Neural progenitor cell (in vitro differentiated cells): ENCODE results near the gene DAPK2. TPM values are rescaled to one million over a fixed set of nuclear protein-coding genes. Genes with fewer than 3 reads are reported as not detected.

Experiments
- DNase-seq: peaks from one replicate; pipeline ENCODE4 v3.0.0-alpha.2; 2016; ENCODE audit warnings: low spot score
- H2AFZ ChIP-seq: fragments of 200-600 bp; sonication (generic); replicated peaks from 2 replicates; pipeline ENCODE4 v1.6.1; 2016; ENCODE audit warnings: antibody characterized with exemption
- H3F3A ChIP-seq: fragments of 200-600 bp; sonication (generic); 2 replicates; pipeline ENCODE4 v1.6.1; 2016; ENCODE audit warnings: antibody characterized with exemption, low read depth
- H3K27ac ChIP-seq: fragments of 200-600 bp; sonication (generic); 2 replicates; pipeline ENCODE4 v1.5.1; 2016; ENCODE audit warnings: mild to moderate bottlenecking
- H3K27me3 ChIP-seq: fragments of 200-600 bp; sonication (generic); 2 replicates; pipeline ENCODE4 v1.6.1; 2016; ENCODE audit warnings: mild to moderate bottlenecking, moderate library complexity
- H3K36me3 ChIP-seq: fragments of 200-600 bp; sonication (generic); 2 replicates; pipeline ENCODE4 v1.5.1; 2016
- H3K4me1 ChIP-seq: fragments of 200-600 bp; sonication (generic); 2 replicates; pipeline ENCODE4 v1.6.1; 2016; ENCODE audit warnings: mixed run types
- H3K4me2 ChIP-seq: fragments of 200-600 bp; sonication (generic); 2 replicates; pipeline ENCODE4 v1.6.1; 2016
- H3K4me3 ChIP-seq: fragments of 200-600 bp; sonication (generic); 2 replicates; pipeline ENCODE4 v1.5.1; 2016
- H3K79me2 ChIP-seq: fragments of 200-600 bp; sonication (generic); 2 replicates; pipeline ENCODE4 v1.6.1; 2016; ENCODE audit warnings: low read depth
- H3K9ac ChIP-seq: fragments of 200-600 bp; sonication (generic); 2 replicates; pipeline ENCODE4 v1.6.1; 2016
- H3K9me3 ChIP-seq: fragments of 200-600 bp; sonication (generic); 2 replicates; pipeline ENCODE4 v1.5.1; 2016; ENCODE audit warnings: low read depth
- H4K20me1 ChIP-seq: fragments of 200-600 bp; sonication (generic); 2 replicates; pipeline ENCODE4 v1.6.1; 2016; ENCODE audit warnings: low read depth
- H3K27ac Mint-ChIP-seq: 3 replicates; pipeline ENCODE4 v1.8.0; 2021; ENCODE audit warnings: mixed read lengths
- H3K27me3 Mint-ChIP-seq: 2 replicates; pipeline ENCODE4 v1.8.0; 2022; ENCODE audit warnings: low read depth, mild to moderate bottlenecking, inconsistent platforms, moderate library complexity, mixed read lengths; ENCODE audit not compliant: insufficient read depth
- H3K36me3 Mint-ChIP-seq: 3 replicates; pipeline ENCODE4 v1.8.0; 2021; ENCODE audit warnings: mixed read lengths
- H3K4me1 Mint-ChIP-seq: 3 replicates; pipeline ENCODE4 v1.8.0; 2021; ENCODE audit warnings: mixed read lengths
- H3K4me3 Mint-ChIP-seq: 3 replicates; pipeline ENCODE4 v1.8.0; 2021; ENCODE audit warnings: mild to moderate bottlenecking, moderate library complexity, mixed read lengths
- H3K9me3 Mint-ChIP-seq: 3 replicates; pipeline ENCODE4 v1.8.0; 2020; ENCODE audit warnings: mixed read lengths
- CTCF ChIP-seq: fragments of 200-600 bp; sonication (generic); IDR thresholded peaks from 2 replicates; pipeline ENCODE4 v1.5.1; 2017; ENCODE audit warnings: antibody characterized with exemption, mild to moderate bottlenecking
- EZH2 ChIP-seq: fragments of 200-600 bp; sonication (generic); IDR thresholded peaks from 2 replicates; pipeline ENCODE4 v1.6.1; 2017; ENCODE audit warnings: antibody characterized with exemption, mild to moderate bottlenecking, moderate library complexity
- EZH2phosphoT487 ChIP-seq: fragments of 200-600 bp; sonication (generic); IDR thresholded peaks from 2 replicates; pipeline ENCODE4 v1.6.1; 2017; ENCODE audit warnings: antibody characterized with exemption
- total RNA-seq: library from RNA; depleted of rRNA; stranded (reverse); fragments of >200 nt; gene quantifications from 2 replicates; pipeline ENCODE4 v1.2.3, GENCODE V29; 2015; ENCODE audit warnings: low replicate concordance

DAPK2 gene
- total RNA-seq, 1 donor from 2014 or later = 5.4 TPM

GRCh38 chr15:63913786-63914315 lies 132.4 kb downstream of the DAPK2 start:
- Mint-ChIP-seq H3K36me3 (no peaks in the 10 kb centered on the region), H3K27me3 (peaks cover 5% of the 10 kb centered on the region), H3K4me3 (no peak overlapping the region), H3K27ac (no peak overlapping the region), H3K9me3 (no peaks in the 10 kb centered on the region), H3K4me1 (peaks cover 40% of the 10 kb centered on the region)
- H3K9ac ChIP-seq = no peak overlapping the region
- H3K4me3 ChIP-seq = no peak overlapping the region
- TF ChIP-seq CTCF (no peak), EZH2 (no peak), EZH2phosphoT487 (no peak)
- no peaks in the 10 kb centered on the region for H3K27me3 ChIP-seq
- no peak overlapping the region for H3K4me2 ChIP-seq
- no peak overlapping the region for H3K27ac ChIP-seq
- H4K20me1 ChIP-seq = no peaks in the 10 kb centered on the region
- no peaks in the 10 kb centered on the region for H3K79me2 ChIP-seq
- no peak for DNase-seq
- no peaks in the 10 kb centered on the region for H3K9me3 ChIP-seq
- no peak overlapping the region for H2AFZ ChIP-seq
- peaks cover 19% of the 10 kb centered on the region for H3F3A ChIP-seq
- peaks cover 39% of the 10 kb centered on the region for H3K4me1 ChIP-seq
- no peaks in the 10 kb centered on the region for H3K36me3 ChIP-seq

- H3K4me1 ChIP-seq = peaks cover 35% of the 10 kb centered on the region
- no peak overlapping the region for H3K4me3 Mint-ChIP-seq
- no peak for DNase-seq
- no peaks in the 10 kb centered on the region for H4K20me1 ChIP-seq
- H3K36me3 ChIP-seq = no peaks in the 10 kb centered on the region
- TF ChIP-seq EZH2 (no peak), CTCF (no peak)
- H3K4me1 Mint-ChIP-seq = peaks cover 39% of the 10 kb centered on the region
- H3K4me3 ChIP-seq = no peak overlapping the region
- peaks cover 5% of the 10 kb centered on the region for H3K27me3 Mint-ChIP-seq
- H3K4me2 ChIP-seq = no peak overlapping the region
- no peaks in the 10 kb centered on the region for H3K9me3 Mint-ChIP-seq
- no peaks in the 10 kb centered on the region for H3K9me3 ChIP-seq
- H3K27ac ChIP-seq = no peak overlapping the region
- no peaks in the 10 kb centered on the region for H3K27me3 ChIP-seq
- H3K9ac ChIP-seq = no peak overlapping the region
- no peaks in the 10 kb centered on the region for H3K79me2 ChIP-seq
- no peaks in the 10 kb centered on the region for H3K36me3 Mint-ChIP-seq
- no peak overlapping the region for H2AFZ ChIP-seq
- H3K27ac Mint-ChIP-seq = no peak overlapping the region
- peaks cover 19% of the 10 kb centered on the region for H3F3A ChIP-seq
These were observed 132.9 kb downstream of the DAPK2 start for GRCh38 chr15:63913336-63913735.

GRCh38 chr15:63912061-63912615 lies 134.1 kb downstream of the DAPK2 start:
- H3K4me2 ChIP-seq = no peak overlapping the region
- H3K27me3 ChIP-seq = no peaks in the 10 kb centered on the region
- no peaks in the 10 kb centered on the region for H3K36me3 Mint-ChIP-seq
- H4K20me1 ChIP-seq = no peaks in the 10 kb centered on the region
- no peaks in the 10 kb centered on the region for H3K9me3 Mint-ChIP-seq
- no peak overlapping the region for H3K4me3 Mint-ChIP-seq
- H3K36me3 ChIP-seq = no peaks in the 10 kb centered on the region
- no peak for DNase-seq
- peaks cover 28% of the 10 kb centered on the region for H3K4me1 Mint-ChIP-seq
- peaks cover 23% of the 10 kb centered on the region for H3K4me1 ChIP-seq
- H3K27me3 Mint-ChIP-seq = peaks cover 5% of the 10 kb centered on the region
- H3K27ac Mint-ChIP-seq = no peak overlapping the region
- TF ChIP-seq CTCF = no peak
- no peak for TF ChIP-seq EZH2phosphoT487
- TF ChIP-seq EZH2 = no peak
- no peak overlapping the region for H3K4me3 ChIP-seq
- no peak overlapping the region for H3K9ac ChIP-seq
- no peaks in the 10 kb centered on the region for H3K79me2 ChIP-seq
- no peak overlapping the region for H3K27ac ChIP-seq
- H3K9me3 ChIP-seq = no peaks in the 10 kb centered on the region
- peaks cover 10% of the 10 kb centered on the region for H3F3A ChIP-seq
- H2AFZ ChIP-seq = no peak overlapping the region
